Thyroid gland (tissue), 4 donors: ENCODE results near the gene ANKRD11.

Experiments
- POLR2A ChIP-seq, 2 donors: fragments of 450-650 bp; IDR thresholded peaks; one replicate each; pipeline ENCODE4 v1.6.1; 2017; ENCODE audit warnings: antibody characterized with exemption in 2 of 2, mild to moderate bottlenecking in 2 of 2, moderate library complexity in 1 of 2
- TF ChIP-seq, protein P1 (sequence below), 6 experiments: fragments of 200-600 bp in 3 of 6; fragments of 450-650 bp in 3 of 6; sonication (generic) in 3 of 6; IDR thresholded peaks; one replicate each; pipeline ENCODE4 v1.5.1; 2016 to 2019; ENCODE audit warnings: antibody characterized with exemption in 6 of 6, mild to moderate bottlenecking in 2 of 6, inconsistent platforms in 1 of 6, moderate library complexity in 1 of 6

DNA sequence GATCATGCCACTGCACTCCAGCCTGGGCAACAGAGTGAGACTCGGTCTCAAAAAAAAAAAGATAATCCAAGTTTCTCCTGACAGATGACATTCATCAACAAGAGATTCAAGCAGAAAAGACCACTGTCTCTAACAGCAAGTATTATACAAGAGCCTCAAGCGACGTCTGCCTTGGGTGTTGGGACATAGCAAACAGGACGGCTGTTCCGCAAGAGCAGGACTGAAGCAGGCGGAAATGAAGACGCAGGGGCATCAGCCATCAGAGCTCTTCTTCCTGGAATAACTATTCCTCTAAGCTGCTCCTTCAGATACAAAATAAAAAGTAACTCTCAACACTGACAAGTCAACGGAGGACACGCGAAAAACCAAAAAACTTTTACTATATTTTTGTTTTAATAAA, 54.0 kb downstream of the ANKRD11 start:
- TF ChIP-seq, protein P1, sequence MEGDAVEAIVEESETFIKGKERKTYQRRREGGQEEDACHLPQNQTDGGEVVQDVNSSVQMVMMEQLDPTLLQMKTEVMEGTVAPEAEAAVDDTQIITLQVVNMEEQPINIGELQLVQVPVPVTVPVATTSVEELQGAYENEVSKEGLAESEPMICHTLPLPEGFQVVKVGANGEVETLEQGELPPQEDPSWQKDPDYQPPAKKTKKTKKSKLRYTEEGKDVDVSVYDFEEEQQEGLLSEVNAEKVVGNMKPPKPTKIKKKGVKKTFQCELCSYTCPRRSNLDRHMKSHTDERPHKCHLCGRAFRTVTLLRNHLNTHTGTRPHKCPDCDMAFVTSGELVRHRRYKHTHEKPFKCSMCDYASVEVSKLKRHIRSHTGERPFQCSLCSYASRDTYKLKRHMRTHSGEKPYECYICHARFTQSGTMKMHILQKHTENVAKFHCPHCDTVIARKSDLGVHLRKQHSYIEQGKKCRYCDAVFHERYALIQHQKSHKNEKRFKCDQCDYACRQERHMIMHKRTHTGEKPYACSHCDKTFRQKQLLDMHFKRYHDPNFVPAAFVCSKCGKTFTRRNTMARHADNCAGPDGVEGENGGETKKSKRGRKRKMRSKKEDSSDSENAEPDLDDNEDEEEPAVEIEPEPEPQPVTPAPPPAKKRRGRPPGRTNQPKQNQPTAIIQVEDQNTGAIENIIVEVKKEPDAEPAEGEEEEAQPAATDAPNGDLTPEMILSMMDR (IDR thresholded peaks at IDR 0.05), result no peak
- no peak for TF ChIP-seq POLR2A (IDR thresholded peaks at IDR 0.05)
